ENCODE data around the gene RASSF4. TPM values are rescaled to one million over a fixed set of nuclear protein-coding genes. Genes with fewer than 3 reads are reported as not detected.

The RASSF4 gene
- total RNA-seq, 1 donor from 2014 or later: 0.23 TPM

DNA sequence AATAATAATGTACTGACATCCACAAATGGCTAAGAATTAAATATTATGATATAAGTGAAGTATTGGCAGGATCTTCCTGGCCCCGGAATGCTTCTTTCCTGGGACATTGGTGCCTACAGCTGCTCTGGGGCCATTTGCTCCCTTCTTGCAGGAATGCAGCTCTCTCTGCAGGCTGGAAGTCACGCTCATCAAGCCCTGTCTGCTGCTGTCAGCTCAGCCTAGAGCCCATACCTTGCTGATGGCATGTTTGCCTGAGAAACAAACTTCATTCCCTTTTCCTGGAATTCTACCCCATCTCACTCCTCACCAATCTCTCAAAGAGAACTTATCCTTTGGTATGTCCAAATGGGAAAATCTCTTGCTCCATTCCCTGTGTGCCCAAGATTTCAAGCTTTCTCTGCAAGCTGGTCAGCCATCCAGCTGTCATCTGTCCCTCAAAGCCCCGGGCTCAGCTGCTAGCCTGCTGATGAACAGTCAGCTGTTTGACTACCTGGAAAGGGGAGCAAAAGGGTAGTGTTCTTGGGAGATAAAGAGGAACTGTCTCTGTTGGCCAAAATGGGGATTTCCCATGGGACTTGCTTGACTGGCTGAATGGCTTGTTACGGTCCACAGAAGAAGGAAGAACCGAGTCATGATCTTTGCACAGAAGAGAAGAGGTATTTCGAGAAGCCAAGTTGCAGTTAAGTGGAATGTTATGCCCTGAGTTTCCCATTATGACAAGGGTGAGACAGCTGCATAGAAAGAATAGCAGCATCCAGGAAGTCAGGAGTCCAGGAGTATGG, 12.0 kb upstream of the RASSF4 start:
- intact Hi-C loops (cut with micrococcal nuclease): no loop called here

DNA sequence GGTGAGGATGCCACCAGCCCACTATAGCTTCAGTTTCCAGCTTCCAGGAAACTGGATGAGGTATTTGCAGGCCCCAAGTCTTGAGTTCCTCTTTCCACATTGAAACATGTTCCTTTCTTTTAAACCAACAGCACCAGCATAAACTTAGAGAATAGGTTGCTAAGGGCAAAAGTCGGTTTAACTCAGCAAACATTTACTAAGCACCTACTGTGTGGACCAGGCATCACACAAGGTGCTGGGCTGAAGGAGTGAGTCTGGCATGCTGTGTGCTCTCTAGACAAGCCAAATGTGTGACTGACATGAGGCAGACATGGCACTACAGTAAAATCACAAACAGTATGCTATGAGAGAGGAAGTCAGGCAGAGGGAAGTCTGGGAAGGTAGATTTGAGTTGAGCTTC, 11.0 kb upstream of the RASSF4 start:
- intact Hi-C loops (cut with micrococcal nuclease): no loop called here

DNA sequence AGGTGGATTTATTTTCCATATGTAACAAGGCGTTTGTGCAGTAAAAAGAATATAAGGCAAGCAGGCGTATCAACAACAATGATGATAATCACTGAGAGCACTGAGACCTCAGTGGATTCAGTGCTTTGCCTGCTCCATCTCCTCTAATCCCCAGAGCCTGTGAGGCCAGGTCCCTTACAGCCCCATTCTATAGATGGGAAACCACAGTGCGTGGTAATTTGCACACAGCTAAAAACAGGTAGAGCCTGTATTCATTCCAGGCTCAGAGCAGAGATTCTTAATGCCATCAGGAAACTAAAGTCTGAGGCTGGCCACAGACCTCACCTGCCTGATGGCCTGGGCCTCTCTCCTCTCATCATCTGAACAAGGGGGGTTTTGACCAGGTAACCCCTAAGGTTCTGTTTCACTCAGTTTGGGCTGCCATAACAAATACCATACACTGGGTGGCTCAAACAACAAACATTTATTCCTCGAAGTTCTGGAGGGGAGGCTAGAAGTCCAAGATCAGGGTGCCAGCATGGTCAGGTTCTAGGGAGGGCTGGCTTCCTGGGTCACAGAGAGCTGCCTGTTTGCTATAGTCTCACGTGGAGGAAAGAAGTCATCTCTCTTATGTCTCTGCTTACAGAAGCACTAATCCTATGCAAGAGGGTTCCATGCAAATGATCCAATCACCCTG, 10.3 kb upstream of the RASSF4 start:
- intact Hi-C loops (cut with micrococcal nuclease): no loop called here

DNA sequence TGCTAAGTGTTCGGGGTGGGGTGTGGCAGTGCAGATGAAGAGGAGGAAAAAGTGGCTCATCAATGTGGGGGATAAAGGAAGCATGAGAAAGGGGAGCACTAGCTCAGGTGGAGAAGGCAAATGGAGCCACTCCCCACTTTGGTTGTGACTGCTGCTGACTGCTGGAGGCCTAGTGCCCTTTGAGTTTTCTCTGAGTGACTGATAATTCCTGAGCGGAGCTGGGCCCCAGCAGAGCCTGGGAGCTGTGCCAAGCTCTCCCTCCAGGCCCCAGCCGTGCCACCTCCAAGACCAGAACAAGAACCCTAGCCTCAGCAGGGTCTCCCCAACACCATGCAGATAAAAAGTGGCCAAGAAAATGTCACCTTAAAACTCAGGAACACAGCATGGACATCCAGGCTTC, 9.7 kb upstream of the RASSF4 start:
- intact Hi-C loops (cut with micrococcal nuclease): no loop called here

DNA sequence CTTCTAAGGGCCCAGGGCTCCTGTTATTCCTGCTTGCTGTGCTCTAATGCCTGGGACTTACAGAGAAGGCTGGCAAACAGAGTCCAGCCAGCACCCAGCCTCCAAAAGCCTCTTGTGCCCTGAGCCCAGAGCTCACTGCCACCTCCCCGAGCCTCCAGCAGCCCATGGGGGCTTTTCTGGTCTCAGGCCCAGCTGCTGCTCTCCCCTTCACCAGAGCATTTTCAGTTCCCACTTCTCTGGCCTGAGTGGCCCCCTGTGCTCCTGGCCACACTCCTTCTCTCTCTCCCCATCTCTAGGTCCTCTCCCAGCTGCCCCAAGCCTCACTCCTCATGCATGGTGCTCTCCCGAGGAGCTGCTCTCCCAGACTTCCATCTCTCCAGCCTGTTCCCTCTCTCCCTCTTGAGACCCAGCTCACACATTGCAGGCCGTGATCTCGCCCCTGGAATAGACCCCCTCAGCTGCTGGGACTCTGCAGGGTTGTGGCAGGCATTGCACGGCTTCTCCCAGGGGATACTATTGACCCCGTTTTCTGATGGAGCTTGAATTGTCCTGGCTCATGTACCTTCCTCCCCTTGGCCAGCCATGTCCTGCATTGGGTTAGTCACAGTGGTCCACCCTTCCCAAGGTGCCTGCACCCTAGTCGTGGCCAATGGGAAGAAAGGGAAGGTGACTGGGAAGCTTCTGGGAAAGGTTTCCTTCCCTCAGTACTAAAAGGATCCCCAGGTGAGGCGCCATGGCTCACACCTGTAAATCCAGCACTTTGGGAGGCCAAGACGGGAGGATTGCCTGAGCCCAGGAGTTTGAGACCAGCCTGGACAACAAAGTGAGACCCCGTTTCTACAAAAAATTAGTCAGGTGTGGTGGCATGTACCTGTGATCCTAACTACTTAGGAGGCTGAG, 9.0 kb upstream of the RASSF4 start:
- intact Hi-C loops (cut with micrococcal nuclease): no loop called here

DNA sequence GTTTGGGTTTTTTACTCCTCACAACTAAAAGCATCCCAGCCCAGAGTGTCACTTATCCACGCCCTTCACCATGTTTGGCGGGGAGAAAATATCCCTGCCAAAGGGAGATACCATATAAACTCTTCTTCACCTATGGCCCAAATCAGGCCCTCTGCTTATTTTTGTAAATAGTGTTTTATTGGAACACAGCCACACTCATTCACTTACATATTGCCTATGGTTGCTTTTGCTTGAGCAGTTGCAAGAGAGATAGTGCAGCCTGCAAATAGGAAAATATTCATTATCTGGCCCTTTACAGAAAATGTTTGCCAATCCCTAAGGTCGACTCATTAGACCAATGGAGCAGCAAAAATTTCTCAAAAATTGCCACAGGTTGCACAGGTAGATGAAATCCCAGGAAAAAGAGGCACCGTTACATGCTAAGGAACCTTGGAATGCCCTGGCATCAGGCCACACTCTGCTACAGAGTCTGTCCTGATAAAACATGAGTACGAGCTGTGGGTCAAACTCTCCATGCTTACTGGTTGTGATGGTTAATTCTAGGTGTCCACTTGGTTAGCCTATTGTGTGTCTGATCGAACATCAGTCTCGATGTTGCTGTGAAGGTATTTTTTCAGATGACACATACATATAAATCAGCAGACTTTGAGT, 7.9 kb upstream of the RASSF4 start:
- intact Hi-C loops (cut with micrococcal nuclease): no loop called here

DNA sequence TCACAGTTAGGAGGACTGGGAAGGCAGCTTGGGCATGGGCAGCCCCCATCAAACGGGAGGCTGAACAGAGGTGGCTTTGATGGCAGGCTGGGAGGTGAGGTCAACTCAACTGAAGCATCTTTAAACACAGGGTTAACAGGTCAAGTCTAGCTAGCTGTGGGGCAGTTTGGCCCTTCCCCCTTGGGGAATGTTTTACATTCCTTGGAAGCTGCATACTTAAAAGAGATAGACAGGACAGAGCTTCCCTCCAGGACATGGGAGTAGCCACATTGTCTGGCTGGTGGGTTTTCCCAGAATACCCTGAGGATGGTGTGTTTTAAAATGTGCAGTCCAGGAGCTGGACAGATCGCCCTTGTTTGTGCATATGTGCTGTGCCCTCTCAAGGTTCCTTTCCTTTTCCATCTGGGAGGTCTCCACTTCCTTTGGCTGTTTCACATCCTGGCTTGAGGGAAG, 6.8 kb upstream of the RASSF4 start:
- intact Hi-C loops (cut with micrococcal nuclease): no loop called here

DNA sequence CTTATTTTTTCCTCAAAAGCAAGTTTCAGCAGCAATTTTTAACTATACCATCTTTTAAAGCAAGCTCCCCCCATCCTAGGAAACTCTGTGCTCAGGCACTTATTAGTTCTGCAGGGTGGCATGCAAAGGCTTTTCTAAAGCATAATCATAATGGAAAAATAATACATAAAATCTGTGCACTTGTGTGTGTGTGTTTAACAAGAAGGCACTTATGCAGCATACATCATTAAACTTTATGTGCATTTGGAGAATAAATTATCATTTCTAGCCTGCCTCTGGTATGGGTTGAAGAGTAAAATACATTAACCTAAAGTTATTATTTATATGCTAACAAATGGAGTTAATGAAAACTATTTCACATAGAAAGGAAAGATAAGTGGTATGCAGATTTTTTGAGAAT, 5.6 kb upstream of the RASSF4 start:
- intact Hi-C loops (cut with micrococcal nuclease): no loop called here

DNA sequence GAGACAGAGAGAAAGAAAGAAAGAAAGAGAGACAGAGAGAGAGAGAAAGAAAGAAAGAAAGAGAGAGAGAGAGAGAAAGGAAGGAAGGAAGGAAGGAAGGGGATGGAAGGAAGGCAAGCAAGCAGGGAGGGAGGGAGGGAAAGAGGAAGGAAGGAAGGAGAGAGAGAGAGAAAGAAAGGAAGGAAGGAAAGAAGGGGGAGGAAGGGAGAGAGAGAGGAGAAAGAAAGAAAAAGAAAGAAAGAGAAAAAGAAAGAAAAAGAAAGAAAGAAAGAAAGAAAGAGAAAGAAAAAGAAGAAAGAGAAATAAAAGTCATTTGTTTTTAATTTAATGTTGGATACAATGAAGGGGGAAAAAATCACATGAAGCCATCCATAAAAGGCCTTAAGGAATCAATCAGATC, 4.6 kb upstream of the RASSF4 start:
- intact Hi-C loops (cut with micrococcal nuclease): loop anchor here (5.0 kb wide), 1 partner anchor 1593 kb away; no protein-coding TSS in a partner anchor

DNA sequence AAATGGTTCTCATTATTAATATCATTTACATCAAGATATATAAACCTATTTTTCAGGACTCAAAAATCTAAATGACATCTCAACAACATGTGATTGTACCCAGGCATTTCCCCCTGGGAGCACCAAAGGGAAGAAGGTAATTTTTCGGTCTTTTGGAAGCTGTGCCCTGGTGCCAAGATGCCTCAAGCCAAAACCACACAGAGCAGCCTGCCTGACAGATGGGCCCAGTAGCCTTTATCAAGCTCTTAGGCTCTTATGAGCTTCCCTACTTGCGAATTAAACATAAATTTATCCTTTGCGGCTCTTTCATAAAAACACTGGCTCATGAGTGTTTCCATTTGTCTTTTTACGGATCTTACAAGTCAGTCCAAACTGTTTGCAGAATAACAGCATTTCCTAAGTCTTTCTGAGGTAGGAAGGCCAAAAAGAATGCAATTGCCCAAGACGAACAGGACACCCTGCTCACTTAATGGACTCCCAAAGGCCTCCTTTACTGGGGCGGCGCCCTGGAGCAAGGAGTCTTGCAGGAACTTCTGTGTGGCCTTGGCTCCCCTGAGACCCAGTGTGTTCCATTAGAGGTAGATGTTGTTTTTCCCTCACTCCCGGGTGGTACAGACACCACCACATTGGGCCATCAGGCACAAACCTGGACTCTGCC, 4.1 kb upstream of the RASSF4 start:
- intact Hi-C loops (cut with micrococcal nuclease): loop anchor here (5.0 kb wide), 1 partner anchor 1593 kb away; no protein-coding TSS in a partner anchor

DNA sequence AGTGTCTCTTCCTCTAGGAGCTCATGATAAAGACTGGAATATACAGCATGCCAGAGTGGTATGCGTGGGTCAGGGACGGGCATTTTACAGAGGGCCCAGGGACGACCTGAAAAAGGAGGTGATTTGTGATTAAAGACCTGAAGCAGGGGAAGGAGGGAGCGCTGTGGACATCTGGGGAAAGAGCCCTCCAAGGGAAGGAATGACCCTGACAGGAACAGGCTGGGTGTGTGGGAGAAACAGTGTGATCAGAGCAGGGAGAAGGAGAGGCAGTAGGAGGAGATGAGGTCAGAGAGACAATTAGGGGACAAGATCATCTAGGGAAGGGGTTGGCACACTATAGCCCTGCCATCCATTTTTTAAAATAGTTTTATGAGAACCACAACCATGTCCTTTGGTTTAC, 3.4 kb upstream of the RASSF4 start:
- intact Hi-C loops (cut with micrococcal nuclease): loop anchor here (5.0 kb wide), 1 partner anchor 1594 kb away; no protein-coding TSS in a partner anchor

DNA sequence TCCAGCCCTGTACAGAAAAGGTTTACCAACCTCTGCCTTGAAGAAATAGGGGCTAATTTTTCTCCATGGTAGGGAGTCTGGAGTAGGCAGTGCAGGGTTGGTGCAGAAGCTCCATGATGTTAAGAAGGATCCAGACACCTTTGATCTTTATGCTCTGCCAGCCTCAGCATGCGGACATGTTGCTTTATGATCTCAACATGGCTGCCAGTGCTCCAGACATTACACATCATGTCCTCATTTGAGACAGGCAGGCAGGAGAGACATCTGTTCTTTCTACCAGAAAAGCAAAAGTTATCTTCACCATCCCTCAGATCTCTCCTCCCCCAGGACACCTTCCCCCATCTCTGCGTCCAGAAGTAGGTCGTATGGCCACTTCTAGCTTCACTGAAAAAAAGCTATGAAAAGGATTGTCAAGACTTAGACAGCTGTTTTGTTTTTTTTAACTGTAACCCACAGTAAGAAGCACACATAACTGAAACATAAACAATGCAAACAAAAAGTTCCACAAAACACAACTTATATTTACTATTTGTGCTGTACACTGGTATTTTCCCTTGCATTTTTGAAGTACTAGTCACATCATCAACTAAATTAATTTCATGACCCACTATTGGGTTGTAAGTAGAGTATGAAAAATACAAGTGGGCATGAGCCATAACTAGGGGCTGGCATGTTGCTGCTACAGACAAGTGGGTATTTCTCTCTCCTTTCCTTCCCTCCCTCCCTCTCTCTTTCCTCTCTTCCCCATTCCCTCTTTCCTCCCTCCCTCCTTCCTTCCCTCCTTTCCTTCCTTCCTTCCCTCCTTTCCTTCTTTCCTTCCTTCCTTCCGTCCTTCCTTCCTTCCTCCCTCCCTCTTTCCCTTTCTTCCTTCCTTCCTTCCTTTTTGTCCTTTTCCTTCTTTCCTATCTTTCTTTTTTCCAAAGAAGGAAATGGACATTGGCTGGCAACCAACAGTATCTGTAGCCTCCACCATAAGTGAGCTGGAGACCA, 2.6 kb upstream of the RASSF4 start:
- intact Hi-C loops (cut with micrococcal nuclease): loop anchor here (5.0 kb wide), 1 partner anchor 1595 kb away; no protein-coding TSS in a partner anchor

DNA sequence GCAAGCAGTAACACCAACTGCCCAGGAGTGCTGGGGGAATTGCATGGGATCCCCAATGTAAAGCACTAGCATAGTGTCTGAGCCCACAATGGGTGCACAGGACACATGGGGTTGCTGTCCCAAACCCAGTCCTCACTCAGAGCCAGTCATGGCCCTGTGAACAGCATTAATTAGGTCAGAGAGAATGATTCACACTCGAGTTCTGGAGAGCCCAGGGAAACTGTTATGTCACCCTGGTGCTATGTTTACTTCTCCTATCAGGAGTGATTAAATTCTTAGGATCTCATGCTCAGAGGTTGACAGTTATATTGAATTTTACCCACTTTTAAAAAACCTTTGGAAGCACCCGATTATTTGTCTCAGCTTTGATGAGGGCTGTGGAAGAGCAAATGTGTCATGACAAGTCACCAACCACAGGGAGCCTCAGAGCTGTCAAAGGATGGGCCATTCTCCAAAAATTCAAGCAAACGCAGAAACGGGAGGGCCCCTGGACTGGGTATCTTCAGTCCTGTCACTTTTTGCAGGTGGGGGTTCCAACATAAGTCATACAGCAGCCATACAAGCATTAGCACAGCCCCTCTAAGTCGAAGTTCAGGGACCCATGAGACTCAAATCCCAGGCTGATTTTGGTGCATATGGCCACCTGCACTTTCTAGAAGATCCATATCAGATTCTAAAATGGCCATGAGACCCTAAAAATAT, 1.3 kb upstream of the RASSF4 start:
- intact Hi-C loops (cut with micrococcal nuclease): loop anchor here (2.0 to 5.0 kb wide), 2 partner anchors 26 to 1596 kb away; no protein-coding TSS in a partner anchor

DNA sequence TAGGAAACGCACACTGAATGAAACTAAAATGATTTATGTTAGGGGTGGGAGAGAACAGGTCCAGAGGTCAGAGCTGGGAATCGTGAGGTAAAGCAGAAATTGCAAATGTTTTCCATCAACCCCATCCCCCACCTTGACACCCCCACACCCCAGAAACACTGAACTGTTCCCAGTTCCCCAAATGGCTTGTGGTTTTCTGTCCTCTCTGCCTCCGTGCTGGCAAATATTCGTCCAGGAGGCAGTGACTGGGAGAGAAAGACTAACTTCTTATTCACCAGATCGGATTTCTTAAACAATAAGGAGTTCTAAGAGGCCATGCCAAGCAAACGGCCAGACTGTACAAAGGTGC, 730 bp upstream of the RASSF4 start:
- intact Hi-C loops (cut with micrococcal nuclease): loop anchor here (1.0 to 5.0 kb wide), 4 partner anchors 16 to 1597 kb away; no protein-coding TSS in a partner anchor

DNA sequence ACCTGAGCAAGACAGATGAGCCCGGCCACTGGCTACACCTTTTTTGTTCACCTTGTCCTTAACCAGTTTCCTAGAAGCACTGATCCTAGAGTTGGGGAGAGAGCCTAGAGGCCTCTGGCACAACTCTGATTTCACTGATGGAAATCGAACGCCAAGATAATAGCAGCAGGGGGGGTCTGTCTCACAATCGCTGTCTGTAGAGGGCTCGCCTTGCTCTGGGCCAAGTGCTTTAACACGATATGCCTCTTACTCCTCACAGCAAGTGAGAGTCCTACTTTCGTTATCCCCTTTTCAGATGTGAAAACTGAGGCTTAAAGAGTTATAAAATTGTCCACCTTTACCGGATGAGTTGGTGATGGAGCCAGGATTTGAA, 472 bp downstream of the RASSF4 start:
- intact Hi-C loops (cut with micrococcal nuclease): no loop called here

DNA sequence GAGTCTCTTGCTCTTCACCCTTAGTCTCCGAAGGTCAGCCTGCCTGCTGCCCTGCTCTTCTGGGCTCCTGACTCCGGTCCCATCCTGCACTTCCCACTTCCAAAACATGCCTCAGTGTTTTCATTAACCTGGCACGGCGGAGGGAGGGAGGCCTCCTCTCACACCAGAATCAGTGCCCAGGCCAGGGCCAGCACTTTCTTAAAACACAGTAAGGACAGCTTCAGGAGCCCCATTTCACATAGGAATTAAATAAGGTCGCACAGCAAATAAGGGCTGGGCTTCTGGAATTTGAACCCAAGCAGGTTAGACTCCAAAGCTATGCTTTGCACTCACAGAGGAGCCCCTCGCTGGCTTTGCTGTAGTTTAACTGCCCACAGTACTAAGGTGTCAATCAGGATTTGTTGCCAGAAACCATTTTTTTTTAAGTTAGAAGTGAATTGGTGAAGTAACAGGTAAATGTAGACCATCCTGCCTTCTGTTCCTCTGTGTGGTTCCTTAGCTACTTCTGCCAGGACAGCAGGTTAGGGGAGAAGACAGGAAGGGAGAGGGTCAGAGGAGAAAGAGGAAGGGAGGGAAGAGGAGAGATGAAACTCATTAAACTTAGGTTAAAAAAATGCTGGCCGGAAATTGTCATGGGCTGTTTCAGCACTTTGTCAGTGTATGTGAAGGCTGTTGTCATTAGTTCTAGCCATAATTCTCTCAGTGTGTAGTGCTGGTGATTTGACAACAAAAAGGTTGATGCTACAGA, 1.1 kb downstream of the RASSF4 start:
- intact Hi-C loops (cut with micrococcal nuclease): no loop called here

DNA sequence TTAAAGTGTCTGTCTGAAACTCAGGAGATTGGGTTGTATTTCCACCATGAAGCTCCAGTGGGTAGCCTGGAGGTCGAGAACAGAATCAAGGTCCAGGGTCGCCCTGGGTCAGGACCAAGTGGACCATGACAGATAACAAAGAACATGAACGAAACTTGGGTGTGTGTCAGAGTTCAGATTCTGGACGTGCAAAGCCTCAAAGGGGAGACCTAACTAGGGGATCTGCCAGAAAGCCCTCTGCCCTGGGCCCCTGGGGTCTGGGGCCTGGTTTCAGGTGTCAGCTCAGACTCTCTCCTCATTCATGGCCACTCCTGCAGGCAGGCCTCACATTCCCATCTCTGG, 1.6 kb downstream of the RASSF4 start:
- intact Hi-C loops (cut with micrococcal nuclease): no loop called here

Measured in T-helper 2 cell treated with Interferon-gamma antibody and Interleukin-4, amounts not matched to agents 100 ng/mL and 5 ng/mL, for 36 hours (primary cell).